Measurements from ENCODE around the gene SEPTIN2. TPM values are rescaled to one million over a fixed set of nuclear protein-coding genes. Genes with fewer than 3 reads are reported as not detected.
"Not testable (repeated sequence)": the region's sequence is repeated elsewhere in the genome, so short reads cannot be mapped to it uniquely, and the experiment has no call there.

Gene SEPTIN2
- total RNA-seq, 1 donor from 2014 or later: 282 TPM

GRCh38 chr2:241313543-241314095, 2.1 kb upstream of the SEPTIN2 start:
- no peak for DNase-seq (ENCODE audit: low read depth)

GRCh38 chr2:241314226-241315092, 1.3 kb upstream of the SEPTIN2 start:
- peak; percentile 66 for DNase-seq (ENCODE audit: low read depth)

GRCh38 chr2:241315093-241315878, 439 bp upstream of the SEPTIN2 start, which contains the start of gene HDLBP:
TSS of gene HDLBP (minus strand) at chr2:241315672. CDS start at chr2:241266869, 48,803 bp downstream.
- peak; percentile 99 for DNase-seq (ENCODE audit: low read depth)

- no peak for DNase-seq (ENCODE audit: low read depth)
Observed at GRCh38 chr2:241316825-241317224, 1.1 kb downstream of the SEPTIN2 start.

- no peak for DNase-seq (ENCODE audit: low read depth)
Observed at GRCh38 chr2:241317391-241317790, 1.7 kb downstream of the SEPTIN2 start.

- DNase-seq (ENCODE audit: low read depth): not testable (repeated sequence)
Observed at GRCh38 chr2:241318830-241319229, 3.1 kb downstream of the SEPTIN2 start.

- no peak for DNase-seq (ENCODE audit: low read depth)
Observed at GRCh38 chr2:241320394-241320793, 4.7 kb downstream of the SEPTIN2 start.

- no peak for DNase-seq (ENCODE audit: low read depth)
Observed at GRCh38 chr2:241321033-241321432, 5.3 kb downstream of the SEPTIN2 start.

GRCh38 chr2:241321886-241322285, 6.2 kb downstream of the SEPTIN2 start:
- no peak for DNase-seq (ENCODE audit: low read depth)

- no peak for DNase-seq (ENCODE audit: low read depth)
Observed at GRCh38 chr2:241323778-241324177, 8.1 kb downstream of the SEPTIN2 start.

- DNase-seq (ENCODE audit: low read depth): no peak
Observed at GRCh38 chr2:241324775-241325174, 9.1 kb downstream of the SEPTIN2 start.

- no peak for DNase-seq (ENCODE audit: low read depth)
Observed at GRCh38 chr2:241325257-241325656, 9.5 kb downstream of the SEPTIN2 start.

GRCh38 chr2:241329669-241330615, 14.2 kb downstream of the SEPTIN2 start:
- no peak for DNase-seq (ENCODE audit: low read depth)

GRCh38 chr2:241330616-241330981, 14.9 kb downstream of the SEPTIN2 start:
- DNase-seq (ENCODE audit: low read depth): no peak

- DNase-seq (ENCODE audit: low read depth): no peak
Observed at GRCh38 chr2:241334813-241335212, 19.1 kb downstream of the SEPTIN2 start.

GRCh38 chr2:241339839-241340630, 24.3 kb downstream of the SEPTIN2 start:
- DNase-seq (ENCODE audit: low read depth): no peak

- no peak for DNase-seq (ENCODE audit: low read depth)
Observed at GRCh38 chr2:241340631-241341163, 25.0 kb downstream of the SEPTIN2 start.

GRCh38 chr2:241344925-241345651, 29.4 kb downstream of the SEPTIN2 start:
- no peak for DNase-seq (ENCODE audit: low read depth)

- no peak for DNase-seq (ENCODE audit: low read depth)
Observed at GRCh38 chr2:241349941-241350340, 34.2 kb downstream of the SEPTIN2 start.

All from myocyte (in vitro differentiated cells).